ENCODE results near the gene NDUFA5.

Gene NDUFA5

DNA sequence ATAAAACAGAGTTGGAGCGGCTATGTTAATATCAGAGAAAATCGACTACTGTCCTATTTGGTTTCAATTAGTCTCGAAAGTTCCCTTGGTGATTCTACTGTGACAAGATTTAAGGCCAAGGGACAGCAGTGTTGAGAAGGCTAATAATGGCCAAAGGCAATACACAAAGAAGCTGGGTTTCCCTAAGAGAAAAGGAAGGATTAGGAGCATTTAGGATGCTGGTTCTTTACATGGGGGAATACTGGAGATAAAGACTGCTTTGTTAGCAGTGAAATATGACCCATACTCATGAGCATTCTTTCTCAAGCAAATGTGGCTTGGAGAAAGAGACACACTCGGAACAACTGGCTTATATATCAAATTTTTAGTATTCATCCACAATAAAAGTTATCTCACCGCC lies 55.4 kb downstream of the NDUFA5 start:
- Mint-ChIP-seq H3K4me1 (no peaks in the 10 kb centered on the region), H3K4me3 (no peak overlapping the region), H3K27me3 (peaks cover 19% of the 10 kb centered on the region), H3K9me3 (peaks cover 13% of the 10 kb centered on the region), H3K36me3 (ENCODE audit: low read depth) (no peaks in the 10 kb centered on the region), H3K27ac (no peak overlapping the region)
- no peak for ATAC-seq
- DNase-seq: no peak

DNA sequence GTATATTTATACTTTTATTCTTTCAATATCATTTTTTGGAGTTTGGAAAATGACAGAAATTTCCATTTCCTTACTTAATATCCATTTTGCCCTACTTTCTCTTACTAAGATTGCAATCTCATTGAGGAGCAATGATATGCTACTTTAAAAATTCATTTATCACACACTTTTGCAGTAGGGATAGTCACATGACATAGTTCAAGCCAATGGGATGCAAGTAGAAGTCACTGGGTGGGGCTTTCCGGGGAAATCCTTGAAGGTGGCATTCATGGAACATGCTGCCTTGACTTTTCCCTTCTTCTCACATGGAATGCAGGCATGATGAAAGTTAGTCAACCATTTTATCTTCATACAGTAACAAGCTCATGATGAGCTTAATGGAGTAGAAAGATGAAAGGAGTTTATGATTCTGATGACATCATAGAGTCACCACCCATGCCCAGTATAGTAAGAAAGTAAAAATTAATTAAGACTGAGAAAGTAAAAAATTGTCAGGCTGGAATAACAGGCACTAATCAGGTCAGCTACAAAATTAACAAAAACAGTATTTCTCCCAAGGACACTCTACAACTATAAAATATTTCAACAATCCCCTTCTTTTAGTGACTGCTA lies 56.6 kb downstream of the NDUFA5 start:
- no peaks in the 10 kb centered on the region for H3K4me1 Mint-ChIP-seq
- no peak for DNase-seq
- H3K9me3 Mint-ChIP-seq: peaks cover 10% of the 10 kb centered on the region
- peaks cover 19% of the 10 kb centered on the region for H3K27me3 Mint-ChIP-seq
- H3K27ac Mint-ChIP-seq: no peak overlapping the region
- ATAC-seq: no peak
- H3K36me3 Mint-ChIP-seq (ENCODE audit: low read depth): no peaks in the 10 kb centered on the region
- no peak overlapping the region for H3K4me3 Mint-ChIP-seq

DNA sequence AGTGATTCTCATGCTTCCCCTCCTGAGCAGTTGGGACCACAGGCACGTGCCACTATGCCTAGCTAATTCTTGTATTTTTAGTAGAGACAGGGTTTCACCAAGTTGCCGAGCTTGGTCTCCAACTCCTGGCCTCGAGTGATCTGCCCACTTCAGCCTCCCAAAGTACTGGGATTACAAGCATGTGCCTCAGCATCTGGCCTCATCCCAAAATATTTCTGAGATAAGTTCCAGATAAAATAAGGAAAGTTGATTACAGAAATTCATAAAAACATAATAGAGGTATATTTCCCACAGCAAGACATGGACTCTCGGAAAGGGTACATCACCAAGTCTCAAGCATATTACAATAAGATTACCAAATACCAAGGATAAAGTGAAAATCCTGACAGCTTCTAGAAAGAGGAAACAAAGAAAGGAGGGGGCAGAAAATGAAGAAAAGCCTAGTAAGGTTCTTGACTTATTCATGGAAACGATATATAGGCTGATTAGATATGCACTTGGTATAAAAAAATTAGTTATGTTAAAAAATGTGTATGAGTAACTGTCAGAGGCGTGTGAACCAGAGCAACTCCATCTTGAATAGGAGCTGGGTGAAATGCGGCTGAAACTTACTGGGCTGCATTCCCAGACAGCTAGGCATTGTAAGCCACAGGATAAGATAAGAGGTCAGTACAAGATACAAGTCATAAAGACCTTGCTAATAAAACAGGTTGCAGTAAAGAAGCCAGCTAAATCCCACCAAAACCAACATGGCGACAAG lies 58.2 kb downstream of the NDUFA5 start:
- Mint-ChIP-seq H3K4me3 (no peak overlapping the region), H3K27ac (no peak overlapping the region), H3K36me3 (ENCODE audit: low read depth) (no peaks in the 10 kb centered on the region), H3K27me3 (peaks cover 21% of the 10 kb centered on the region), H3K9me3 (peaks cover 1% of the 10 kb centered on the region), H3K4me1 (no peaks in the 10 kb centered on the region)
- ATAC-seq (no peak), DNase-seq (no peak)

DNA sequence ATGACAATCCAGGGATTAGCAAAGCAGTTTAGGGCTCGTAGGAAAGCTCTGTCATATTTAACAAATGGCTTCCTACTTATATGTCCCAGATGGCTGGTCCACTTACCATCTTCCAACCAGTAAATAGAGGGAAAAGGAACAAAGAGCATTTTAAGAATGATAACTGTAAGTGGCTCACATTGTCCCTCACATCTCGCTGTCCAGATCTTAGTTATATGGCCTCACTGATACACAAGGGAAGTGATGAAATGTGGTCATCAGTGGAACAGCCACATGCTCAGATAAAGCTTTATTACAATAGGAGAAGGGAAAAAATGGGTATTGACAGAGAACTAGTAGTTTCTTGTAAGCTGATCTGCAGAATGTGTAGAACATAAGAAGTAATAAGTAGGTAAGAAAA lies 59.0 kb downstream of the NDUFA5 start:
- DNase-seq: no peak
- H3K27ac Mint-ChIP-seq: no peak overlapping the region
- no peaks in the 10 kb centered on the region for H3K36me3 Mint-ChIP-seq (ENCODE audit: low read depth)
- no peaks in the 10 kb centered on the region for H3K4me1 Mint-ChIP-seq
- no peaks in the 10 kb centered on the region for H3K9me3 Mint-ChIP-seq
- ATAC-seq: no peak
- peaks cover 21% of the 10 kb centered on the region for H3K27me3 Mint-ChIP-seq
- H3K4me3 Mint-ChIP-seq: no peak overlapping the region

DNA sequence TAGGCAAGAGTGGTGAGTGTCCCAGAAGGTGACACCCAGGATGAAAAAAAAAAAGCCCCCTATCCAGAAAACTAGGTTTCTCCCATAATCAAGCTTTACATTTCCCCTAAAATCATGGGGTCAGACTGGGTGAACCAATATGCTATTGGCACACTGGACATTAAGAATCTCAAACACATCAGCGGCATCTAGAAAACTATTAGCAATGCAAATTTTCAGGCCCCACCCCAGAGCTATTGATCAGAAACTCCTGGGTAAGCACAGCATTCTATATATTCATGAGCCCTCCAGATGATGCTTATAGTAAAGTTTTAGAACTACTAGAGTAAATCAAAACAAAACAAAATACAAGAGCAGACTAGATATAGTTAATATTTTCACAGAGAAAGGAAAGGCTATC lies 59.6 kb downstream of the NDUFA5 start:
- Mint-ChIP-seq H3K27me3 (peaks cover 20% of the 10 kb centered on the region), H3K4me3 (no peak overlapping the region), H3K27ac (no peak overlapping the region), H3K9me3 (no peaks in the 10 kb centered on the region), H3K36me3 (ENCODE audit: low read depth) (no peaks in the 10 kb centered on the region), H3K4me1 (no peaks in the 10 kb centered on the region)
- DNase-seq: no peak
- ATAC-seq: no peak

DNA sequence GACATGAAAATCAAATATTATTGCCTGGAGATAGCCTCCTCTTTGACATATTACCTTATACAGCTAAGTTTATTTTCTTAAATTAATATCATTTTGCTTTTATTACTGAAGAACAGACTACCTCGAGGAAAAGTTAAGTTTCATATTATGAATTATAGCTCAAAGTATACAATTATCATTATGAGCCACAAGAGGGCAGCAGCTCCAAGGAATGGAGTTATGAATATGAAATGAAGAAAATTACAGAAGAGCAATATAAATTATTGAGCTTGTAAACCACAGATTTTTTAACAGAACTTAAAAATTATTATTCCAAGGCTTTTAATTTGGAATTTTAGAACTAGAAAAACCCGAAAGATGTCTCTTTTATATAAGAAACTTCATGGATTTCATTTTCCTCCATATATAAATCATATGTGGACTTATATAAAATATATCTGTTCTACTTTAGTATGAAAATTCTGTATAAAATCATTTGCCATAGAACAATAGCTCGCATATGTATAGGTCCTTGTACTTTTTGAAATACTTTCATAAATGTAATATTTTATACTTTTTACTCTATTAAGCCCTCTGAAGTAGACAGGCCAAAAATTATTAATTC lies 63.3 kb downstream of the NDUFA5 start:
- Mint-ChIP-seq H3K9me3 (no peaks in the 10 kb centered on the region), H3K4me3 (no peak overlapping the region), H3K27ac (no peak overlapping the region), H3K27me3 (peaks cover 14% of the 10 kb centered on the region), H3K36me3 (ENCODE audit: low read depth) (no peaks in the 10 kb centered on the region), H3K4me1 (no peaks in the 10 kb centered on the region)
- ATAC-seq (no peak), DNase-seq (peak; percentile 8)

DNA sequence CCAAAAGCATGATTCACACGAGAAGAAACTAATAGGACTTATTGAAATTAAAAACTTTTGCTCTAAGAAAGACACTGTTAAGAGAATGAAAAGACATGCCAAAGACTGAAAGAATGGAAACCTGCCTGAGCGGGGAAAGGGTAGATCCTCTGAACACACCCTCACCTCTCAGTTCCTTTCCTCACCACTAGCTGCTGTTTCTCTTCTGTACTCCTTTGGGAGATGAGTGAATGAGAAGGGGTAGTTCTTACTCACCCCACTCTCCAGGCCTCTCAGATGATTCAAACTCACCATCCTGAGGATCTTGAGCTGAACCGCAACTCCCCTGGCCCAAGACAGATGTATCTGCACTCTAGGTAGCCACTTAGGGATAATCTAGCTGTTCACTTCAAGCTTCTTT lies 65.1 kb downstream of the NDUFA5 start:
- Mint-ChIP-seq H3K27ac (no peak overlapping the region), H3K9me3 (no peaks in the 10 kb centered on the region), H3K36me3 (ENCODE audit: low read depth) (no peaks in the 10 kb centered on the region), H3K4me3 (no peak overlapping the region), H3K4me1 (no peaks in the 10 kb centered on the region), H3K27me3 (peaks cover 10% of the 10 kb centered on the region)
- DNase-seq (no peak), ATAC-seq (no peak)
